WERI-Rb-1 (cell line): ENCODE results near the gene SLC39A5.

Experiments
- DNase-seq: peaks from one replicate; pipeline ENCODE4 v3.0.0-alpha.2; 2020
- H3K27ac ChIP-seq: fragments of 250-450 bp; sonication (Bioruptor Pico); 2 replicates; pipeline ENCODE4 v1.5.1; 2020; ENCODE audit warnings: mild to moderate bottlenecking, moderate library complexity
- H3K27me3 ChIP-seq: fragments of 250-450 bp; sonication (Bioruptor Pico); 2 replicates; pipeline ENCODE4 v1.5.1; 2021; ENCODE audit warnings: mild to moderate bottlenecking, low read depth, moderate library complexity; ENCODE audit not compliant: insufficient read depth, severe bottlenecking
- H3K36me3 ChIP-seq: fragments of 250-450 bp; sonication (Bioruptor Pico); 2 replicates; pipeline ENCODE4 v1.5.1; 2020; ENCODE audit warnings: mild to moderate bottlenecking, moderate library complexity
- H3K4me3 ChIP-seq: 2 replicates; pipeline ENCODE4 v1.5.1; 2011; ENCODE audit warnings: low read depth, mild to moderate bottlenecking, control low read depth, low read length
- H3K9me3 ChIP-seq: fragments of 250-450 bp; sonication (Bioruptor Pico); 2 replicates; pipeline ENCODE4 v1.5.1; 2021; ENCODE audit warnings: mild to moderate bottlenecking, moderate library complexity; ENCODE audit not compliant: severe bottlenecking
- TF ChIP-seq, protein P1 (sequence below): IDR thresholded peaks from 2 replicates; pipeline ENCODE4 v1.5.1; 2011; ENCODE audit warnings: low read depth, mild to moderate bottlenecking, control low read depth, inconsistent platforms, low read length

The SLC39A5 gene

GRCh38 chr12:56197921-56198635 is 31.8 kb upstream of the SLC39A5 start:
- Histone ChIP-seq H3K27ac (no peak overlapping the region), H3K36me3 (no peaks in the 10 kb centered on the region), H3K4me3 (no peak overlapping the region), H3K9me3 (no peaks in the 10 kb centered on the region), H3K27me3 (no peaks in the 10 kb centered on the region)
- no peak for DNase-seq
- TF ChIP-seq, protein P1, sequence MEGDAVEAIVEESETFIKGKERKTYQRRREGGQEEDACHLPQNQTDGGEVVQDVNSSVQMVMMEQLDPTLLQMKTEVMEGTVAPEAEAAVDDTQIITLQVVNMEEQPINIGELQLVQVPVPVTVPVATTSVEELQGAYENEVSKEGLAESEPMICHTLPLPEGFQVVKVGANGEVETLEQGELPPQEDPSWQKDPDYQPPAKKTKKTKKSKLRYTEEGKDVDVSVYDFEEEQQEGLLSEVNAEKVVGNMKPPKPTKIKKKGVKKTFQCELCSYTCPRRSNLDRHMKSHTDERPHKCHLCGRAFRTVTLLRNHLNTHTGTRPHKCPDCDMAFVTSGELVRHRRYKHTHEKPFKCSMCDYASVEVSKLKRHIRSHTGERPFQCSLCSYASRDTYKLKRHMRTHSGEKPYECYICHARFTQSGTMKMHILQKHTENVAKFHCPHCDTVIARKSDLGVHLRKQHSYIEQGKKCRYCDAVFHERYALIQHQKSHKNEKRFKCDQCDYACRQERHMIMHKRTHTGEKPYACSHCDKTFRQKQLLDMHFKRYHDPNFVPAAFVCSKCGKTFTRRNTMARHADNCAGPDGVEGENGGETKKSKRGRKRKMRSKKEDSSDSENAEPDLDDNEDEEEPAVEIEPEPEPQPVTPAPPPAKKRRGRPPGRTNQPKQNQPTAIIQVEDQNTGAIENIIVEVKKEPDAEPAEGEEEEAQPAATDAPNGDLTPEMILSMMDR = no peak

DNA sequence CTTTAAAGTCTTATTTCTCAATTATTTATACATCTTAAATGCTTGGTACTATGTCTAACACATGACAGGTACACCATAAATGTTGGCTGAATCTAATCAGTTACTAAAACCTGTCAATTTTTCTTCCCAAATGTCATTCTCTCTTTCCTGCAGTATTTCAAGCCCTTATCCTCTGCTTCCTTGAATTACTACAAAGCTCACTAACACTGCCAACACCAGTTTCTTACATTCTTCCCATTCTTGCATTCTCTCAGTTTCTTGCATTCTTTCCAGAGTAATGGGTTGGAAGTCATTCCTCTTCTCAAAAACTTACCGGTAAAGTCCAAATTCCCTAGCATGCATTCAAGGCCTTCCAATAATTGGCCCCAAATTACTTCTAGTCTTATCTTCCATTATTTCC is 31.0 kb upstream of the SLC39A5 start:
- H3K4me3 ChIP-seq = no peak overlapping the region
- no peaks in the 10 kb centered on the region for H3K36me3 ChIP-seq
- TF ChIP-seq, protein P1 = no peak
- no peaks in the 10 kb centered on the region for H3K9me3 ChIP-seq
- DNase-seq = no peak
- H3K27ac ChIP-seq = no peak overlapping the region
- no peaks in the 10 kb centered on the region for H3K27me3 ChIP-seq

GRCh38 chr12:56202366-56202765 is 27.5 kb upstream of the SLC39A5 start:
- Histone ChIP-seq H3K27ac (no peak overlapping the region), H3K36me3 (peaks cover 17% of the 10 kb centered on the region), H3K9me3 (no peaks in the 10 kb centered on the region), H3K4me3 (no peak overlapping the region), H3K27me3 (no peaks in the 10 kb centered on the region)
- TF ChIP-seq, protein P1 = no peak
- no peak for DNase-seq

- Histone ChIP-seq H3K4me3 (no peak overlapping the region), H3K9me3 (no peaks in the 10 kb centered on the region), H3K36me3 (peaks cover 22% of the 10 kb centered on the region), H3K27me3 (no peaks in the 10 kb centered on the region), H3K27ac (no peak overlapping the region)
- TF ChIP-seq, protein P1 = no peak
- DNase-seq = no peak
Measured at GRCh38 chr12:56202838-56203237, 27.0 kb upstream of the SLC39A5 start.

DNA sequence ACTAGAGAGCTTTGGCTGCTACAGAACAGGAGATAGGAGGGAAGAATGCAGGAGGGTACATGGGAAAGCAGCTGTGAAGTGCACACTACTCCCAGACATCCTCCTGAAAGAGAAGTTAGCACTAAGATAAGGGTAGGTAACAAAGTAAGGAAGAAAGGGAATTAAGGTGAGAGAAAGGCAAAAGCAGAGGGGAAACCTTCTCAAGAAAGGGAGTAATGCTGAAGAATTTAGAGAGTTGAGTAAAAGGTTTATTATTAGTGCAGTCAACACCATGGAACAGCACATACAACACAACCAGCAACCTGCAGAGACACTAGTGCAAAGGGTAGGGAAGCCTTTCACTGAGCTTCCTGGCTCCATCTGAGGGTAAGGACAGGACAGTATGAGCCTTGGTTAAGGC is 25.6 kb upstream of the SLC39A5 start:
- H3K36me3 ChIP-seq = peaks cover 30% of the 10 kb centered on the region

More for the DNA sequence above, 25.6 kb upstream of the SLC39A5 start:
- no peaks in the 10 kb centered on the region for H3K27me3 ChIP-seq
- TF ChIP-seq, protein P1 = no peak
- H3K27ac ChIP-seq = no peak overlapping the region
- no peak for DNase-seq
- H3K4me3 ChIP-seq = no peak overlapping the region
- no peaks in the 10 kb centered on the region for H3K9me3 ChIP-seq
